NCI-H510A (cell line): ENCODE measurements around the gene CELF4.

Source experiments
- DNase-seq: peaks from one replicate; lab custom pipeline; 2025; lab: John Stamatoyannopoulos, UW

CELF4 gene

GRCh38 chr18:37572736-37573135 is 7.1 kb upstream of the CELF4 start:
- DNase-seq = no peak

DNA sequence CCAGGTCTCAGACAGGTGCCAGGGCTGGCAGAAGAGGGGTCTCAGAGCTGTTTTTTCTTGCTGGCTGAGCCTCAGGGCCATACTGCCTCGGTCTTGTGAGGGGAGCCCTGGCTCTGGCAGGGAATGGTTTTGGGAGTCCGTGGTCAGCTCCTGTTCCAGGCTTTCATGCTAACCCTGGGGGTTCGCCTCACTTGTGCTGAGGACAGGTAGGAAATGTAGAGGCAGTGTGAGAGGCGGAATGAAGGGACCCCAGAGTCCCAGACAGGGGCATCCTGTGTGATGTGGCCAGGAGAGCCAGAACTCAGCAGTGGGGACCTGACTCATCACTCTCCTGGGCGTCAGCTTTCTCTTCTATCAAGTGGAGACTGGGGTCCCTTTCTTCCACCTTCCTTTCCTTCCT is 5.7 kb upstream of the CELF4 start:
- DNase-seq = no peak

DNA sequence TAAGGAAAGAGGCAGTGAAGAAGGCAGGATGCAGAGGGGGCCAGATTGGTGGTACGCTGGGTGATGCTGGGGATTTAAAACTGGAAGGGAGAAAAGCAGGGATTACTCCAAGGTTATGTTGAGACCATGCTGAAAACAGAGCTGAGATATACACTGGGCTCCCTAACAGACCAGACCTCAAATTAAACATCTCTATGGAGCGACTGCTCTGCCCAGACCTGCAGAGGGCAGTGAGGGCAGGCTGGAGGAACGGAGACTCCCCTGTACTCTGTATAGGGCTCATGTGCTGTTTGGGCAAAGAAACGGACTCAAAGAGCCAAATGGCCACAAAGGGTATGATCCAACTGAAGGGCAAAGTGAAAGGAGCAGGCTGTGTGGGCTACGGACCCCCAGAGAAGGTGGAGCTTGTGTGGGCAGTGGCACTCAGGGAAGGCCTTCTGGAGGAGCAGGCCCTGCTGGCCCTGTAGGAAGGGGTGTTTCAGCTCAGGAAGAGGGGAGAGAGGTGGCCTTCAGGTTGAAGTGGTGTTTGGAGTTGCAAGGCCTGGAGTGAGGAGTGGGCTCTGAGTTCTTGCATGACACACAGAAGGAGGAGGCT is 4.8 kb upstream of the CELF4 start:
- DNase-seq = no peak

DNA sequence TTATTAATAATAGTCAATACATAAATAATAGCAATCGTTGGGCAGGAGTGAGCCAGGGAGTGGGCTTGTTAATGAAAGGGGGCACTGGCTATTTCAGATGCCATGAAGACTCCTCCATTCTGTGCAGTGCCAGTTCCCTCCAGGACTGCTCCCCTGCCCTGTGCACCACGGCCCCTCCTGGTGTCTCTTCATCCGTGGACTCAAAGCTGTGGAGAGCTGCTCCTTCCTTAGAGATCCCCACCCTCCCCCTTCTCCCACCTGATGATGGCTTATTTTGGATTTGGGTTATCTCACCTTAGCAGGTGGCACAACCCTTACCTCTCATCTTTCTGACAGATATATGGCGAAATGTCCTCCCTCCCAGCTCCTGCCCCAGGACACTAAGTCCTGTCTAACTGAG is 3.1 kb upstream of the CELF4 start:
- no peak for DNase-seq

DNA sequence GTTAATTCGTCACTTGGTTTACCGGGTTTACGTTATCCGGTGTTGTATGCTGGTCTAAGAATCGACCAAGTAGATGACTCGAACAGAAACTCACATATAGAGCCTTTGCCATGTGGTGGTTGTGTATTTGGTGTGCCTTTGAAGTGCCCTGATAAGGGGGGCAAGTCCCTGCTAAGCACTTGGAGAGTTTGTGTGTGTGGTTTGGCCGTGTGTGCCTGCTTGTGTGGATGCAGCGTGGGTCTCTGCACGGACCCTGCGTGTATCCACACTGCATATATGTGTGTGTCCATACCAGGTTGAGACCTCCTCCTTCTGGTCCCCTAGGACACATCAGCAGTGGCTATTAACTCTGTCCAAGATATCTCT is 2.4 kb upstream of the CELF4 start:
- no peak for DNase-seq

DNA sequence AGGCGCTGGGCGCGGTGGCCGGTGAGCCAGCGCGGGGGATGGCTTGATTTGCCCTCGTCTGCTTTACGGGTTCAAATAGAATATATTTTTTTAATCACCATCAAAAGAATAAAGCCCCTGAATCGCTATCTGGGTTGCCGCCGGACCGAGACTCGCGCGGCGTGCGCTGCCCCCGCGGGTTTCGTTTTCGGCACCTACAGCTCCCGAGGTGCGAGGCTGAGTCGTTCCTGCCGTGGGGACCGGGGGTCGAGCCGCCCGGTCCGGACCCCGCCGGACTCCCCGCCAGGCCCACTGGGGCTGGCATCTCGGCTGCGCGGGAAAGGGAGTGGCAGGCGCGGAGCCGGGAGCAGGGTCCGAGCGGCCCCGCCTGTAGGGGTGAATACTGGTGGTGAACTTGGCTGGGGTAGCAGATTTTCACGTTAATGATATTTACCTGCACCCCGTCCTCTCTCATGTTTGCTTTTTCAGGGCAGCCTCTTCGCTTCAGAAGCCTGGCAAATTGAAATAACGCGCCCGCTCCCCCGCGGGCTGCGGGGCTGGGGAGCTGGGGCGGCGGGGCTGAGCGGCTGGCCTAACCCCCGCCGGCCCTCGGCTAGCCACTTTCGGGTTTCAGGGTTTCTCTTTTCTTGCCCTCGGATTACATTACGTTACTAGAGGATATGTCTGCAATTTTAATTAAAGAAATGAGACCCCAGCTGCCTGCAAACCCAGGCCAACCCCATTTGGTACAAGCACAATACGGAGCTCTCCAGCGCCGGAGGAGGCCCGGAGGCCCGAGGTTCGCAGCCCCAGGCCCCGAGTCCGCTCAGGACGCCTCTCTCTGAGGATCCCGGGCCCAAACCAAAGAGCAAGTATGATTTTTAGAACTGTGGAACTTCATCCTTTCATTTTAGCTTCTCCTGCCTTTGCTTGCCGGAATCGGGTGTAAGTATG is 1.7 kb upstream of the CELF4 start:
- DNase-seq = no peak

DNA sequence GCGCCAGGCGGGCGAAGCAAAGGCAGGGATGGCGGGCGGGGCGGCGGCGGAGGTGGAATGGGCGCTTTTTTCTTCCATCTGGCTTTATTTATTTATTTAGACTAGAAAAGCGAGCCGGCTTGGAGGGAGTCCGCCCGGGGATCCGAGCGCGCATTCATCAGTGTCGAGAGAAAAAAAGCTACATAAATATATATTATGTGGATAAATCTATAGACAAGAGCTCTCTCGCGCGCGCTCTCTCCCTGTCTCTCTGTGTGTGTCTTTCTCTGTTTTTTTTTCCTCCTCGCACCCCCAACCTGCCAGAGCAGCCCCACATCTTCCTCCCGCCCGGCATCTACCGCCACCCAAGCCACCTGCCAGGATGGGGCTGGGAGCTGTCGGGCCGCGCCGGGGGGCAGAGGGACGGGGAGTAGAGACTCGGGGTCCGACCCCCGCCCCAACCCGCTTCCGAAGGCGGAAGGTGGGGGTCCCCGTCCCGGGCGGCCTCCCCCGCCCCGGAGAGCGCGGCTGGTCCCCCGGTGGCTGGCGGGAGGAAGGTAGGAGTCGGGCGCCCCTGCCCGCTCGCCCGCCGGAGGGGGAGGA is 972 bp upstream of the CELF4 start:
- peak; percentile 37 for DNase-seq

DNA sequence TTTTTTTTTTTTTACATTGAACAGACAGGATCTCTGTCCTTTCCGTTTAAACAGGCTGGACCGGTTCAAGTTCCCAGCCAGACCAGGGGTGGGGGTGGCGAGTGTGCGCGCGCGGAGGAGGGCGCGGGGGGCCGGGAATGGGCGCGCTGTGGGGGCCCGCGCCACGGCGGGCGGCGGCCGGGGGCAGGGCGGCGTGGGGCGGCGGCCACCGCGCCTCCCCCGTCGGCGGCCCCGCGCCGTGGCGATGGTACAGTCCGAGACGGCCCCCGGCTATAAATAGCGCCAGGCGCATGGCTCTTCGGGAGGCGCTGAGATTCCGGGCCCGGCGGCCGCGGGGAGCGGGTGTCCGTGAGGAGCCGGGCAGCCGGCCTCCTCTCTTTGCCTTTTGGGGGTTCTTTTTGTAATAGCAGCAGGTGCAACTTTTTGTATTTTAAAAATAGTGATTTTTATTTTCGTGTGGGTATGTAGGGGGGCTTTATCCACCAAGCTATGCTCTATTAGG is 430 bp upstream of the CELF4 start:
- DNase-seq = peak; percentile 70

DNA sequence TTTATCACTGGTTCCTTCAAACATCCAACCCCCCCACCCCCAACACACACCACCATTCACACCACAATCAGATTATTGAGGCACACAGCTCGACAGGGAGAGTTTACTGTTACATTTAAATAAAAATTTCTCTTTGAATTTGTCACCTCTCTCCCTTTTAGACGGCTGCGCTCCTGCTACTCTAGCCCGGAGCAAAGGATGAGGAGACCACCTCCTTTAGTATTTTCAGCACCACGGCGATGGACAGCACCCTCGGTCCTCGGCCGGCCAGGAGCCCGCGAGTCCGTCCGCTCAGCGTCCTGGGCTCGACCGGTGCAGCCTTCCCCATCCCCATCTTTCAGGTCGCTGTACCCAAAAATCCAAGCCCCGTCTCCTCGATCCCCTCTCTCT is 892 bp downstream of the CELF4 start:
- DNase-seq = no peak

DNA sequence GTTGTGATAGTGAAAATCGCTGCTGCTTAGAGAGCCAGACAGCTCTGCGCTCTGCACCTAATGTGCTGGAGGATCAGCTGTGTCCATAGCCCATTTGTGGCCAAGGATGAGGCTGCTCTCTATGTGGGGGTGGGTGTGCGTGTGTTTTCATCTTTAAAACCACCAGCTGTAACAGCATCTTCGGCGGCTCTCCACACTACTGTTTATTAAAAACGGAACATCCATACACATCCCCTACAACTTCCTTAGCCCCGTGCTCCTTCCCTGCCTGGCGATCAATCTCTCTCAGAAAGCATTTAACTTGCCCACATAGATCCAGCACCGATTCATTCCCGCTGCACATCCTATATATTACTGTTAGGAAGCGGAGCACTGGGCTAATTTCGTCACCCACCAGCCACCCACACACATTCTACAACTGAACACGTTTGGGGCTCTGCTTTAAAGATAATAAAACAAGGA is 1.6 kb downstream of the CELF4 start:
- DNase-seq = no peak

DNA sequence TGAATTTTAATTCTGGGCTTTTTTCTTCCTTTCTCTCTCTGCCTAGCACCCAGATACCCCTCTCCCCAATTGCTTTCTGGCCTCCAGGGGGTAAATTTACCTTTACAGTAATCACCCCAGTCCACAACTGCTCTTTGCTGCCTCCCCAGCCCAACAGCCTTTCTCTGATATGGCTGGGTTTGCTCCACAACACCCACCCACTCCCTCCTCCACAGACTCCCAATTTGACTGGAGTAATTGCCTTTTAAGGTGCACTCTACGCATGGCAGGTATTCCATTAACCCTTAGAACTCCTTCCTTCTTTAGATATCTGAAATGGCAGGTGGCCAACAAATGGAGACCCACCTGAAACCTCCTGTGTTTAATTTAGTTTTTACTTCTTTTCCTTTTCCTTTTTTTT is 3.6 kb downstream of the CELF4 start:
- DNase-seq = no peak

DNA sequence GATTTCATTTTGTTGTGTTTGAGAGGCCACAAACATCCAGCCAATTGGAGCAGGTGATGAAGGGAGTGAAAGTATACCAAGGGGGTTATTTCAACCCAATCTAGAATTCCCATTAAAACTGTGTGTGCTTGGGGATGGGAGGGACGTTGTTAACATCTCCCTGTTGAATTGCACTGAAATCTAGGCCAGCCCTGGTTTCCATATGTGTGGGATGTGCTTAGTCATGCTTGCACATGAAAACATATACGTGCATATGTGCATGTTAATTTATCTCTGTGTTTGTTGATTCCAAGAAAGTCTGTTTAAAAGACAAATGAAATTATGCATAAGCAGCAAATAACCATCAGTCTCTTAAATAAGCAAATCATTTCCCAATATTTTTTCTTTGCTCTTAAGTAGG is 5.6 kb downstream of the CELF4 start:
- no peak for DNase-seq

- no peak for DNase-seq
Measured at GRCh38 chr18:37559194-37559593, 6.4 kb downstream of the CELF4 start.

- no peak for DNase-seq
Measured at GRCh38 chr18:37554399-37554787, 11.2 kb downstream of the CELF4 start.

DNA sequence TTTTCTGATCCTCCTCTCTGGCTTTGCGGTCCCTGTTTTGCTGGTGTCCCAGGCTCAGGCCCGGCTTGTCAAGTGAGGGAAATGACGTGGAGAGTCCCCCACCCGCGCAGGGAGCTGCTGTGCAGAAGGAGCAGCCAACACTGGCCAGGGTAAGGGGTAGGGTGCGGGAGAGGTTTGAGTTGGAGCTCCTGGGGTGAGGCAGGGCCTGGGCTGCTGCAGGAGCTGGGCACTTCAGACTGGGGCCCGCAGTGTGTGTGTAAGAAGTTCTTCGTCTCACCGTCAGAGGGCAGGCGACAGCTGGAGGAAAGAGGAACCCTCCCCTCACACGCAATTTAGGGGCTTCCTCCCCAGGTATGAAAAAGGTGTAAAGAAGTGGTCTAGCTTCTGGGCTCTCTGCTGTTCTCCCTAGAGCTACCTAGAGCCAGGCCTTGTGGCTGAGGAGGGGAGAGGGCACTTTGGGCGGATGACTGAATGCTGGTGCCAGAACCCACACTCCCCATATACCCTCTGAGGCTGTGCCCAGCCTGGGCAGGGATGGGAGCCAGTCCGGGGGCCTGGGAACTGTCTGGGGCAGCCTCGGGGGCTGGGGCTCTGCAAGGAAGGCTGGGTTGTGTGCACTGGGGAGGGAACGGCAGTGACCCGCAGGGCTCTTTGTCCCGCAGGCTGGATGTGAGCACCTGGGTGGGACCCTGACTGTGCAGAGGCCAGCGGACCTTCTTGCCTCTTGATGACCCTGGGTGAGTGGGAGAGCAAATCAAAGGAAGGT is 11.8 kb downstream of the CELF4 start:
- DNase-seq = no peak

- no peak for DNase-seq
Measured at GRCh38 chr18:37552286-37552685, 13.3 kb downstream of the CELF4 start.

DNA sequence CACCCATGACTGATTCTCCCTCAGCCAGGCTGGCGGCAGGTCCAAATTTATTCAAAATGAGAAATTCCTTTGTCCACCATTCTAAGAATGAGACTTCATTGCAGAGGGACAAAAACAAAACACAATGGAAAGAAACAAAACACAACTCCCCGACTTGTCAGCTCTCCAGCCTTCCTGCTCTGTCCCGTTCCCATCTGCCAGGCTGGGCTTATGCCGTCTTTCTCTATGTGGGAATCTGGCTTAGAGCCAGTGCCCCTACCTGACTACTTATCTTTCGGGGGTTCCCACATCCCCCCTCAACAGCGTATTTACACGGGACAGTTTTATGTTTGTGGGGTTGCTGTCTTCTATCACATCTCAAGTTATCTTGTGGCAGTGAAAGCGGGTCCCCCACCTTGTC is 13.8 kb downstream of the CELF4 start:
- no peak for DNase-seq

DNA sequence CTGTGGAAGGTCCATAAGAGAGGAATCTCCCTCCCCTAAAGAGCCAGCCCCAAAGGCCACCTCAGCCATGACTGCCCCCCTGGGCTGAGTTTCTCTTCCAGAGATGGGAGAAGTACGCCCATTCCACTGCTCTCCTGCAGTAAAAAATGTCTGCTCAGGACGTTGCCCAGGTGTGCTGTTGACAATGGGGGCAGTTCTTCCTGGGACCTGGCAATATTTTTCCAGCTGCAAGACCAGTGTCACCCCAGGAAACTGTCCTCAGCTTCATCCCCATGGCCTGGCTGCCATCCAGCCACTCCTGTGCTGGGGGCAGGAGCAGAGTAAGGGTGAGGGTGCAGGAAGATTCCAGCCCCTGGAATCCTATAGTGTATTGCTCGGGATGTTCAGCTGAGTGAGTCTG is 14.3 kb downstream of the CELF4 start:
- no peak for DNase-seq

- DNase-seq = no peak
Measured at GRCh38 chr18:37550118-37550875, 15.3 kb downstream of the CELF4 start.

GRCh38 chr18:37548679-37549289 is 16.8 kb downstream of the CELF4 start:
- DNase-seq = no peak

GRCh38 chr18:37547196-37547827 is 18.3 kb downstream of the CELF4 start:
- no peak for DNase-seq
